IMR-90 (cell line): ENCODE results near the gene LSMEM2. TPM values are rescaled to one million over a fixed set of nuclear protein-coding genes. Genes with fewer than 3 reads are reported as not detected.
"Not testable (repeated sequence)": the region's sequence is repeated elsewhere in the genome, so short reads cannot be mapped to it uniquely, and the experiment has no call there.

Experiments used
- ATAC-seq: fragments of 200-7000 bp; cut with Tn5 transposase; 2 replicates; pipeline ENCODE4 v1.9.1; 2020; ENCODE audit warnings: low read depth, mild to moderate bottlenecking, moderate library complexity
- BruUV-seq: library from RNA; stranded (reverse); fragments of 400-500 nt; replicated peaks from 2 replicates; lab custom pipeline; 2021; lab: Mats Ljungman, UMichigan
- CTCF ChIA-PET: fragments of 300-600 bp; formaldehyde crosslinking; extraction: SDS; loops from one replicate; lab custom pipeline; 2021; ENCODE audit warnings: antibody characterized with exemption; lab: Yijun Ruan, JAX
- POLR2A ChIA-PET: fragments of 300-600 bp; sonication (Branson Sonifier 250); formaldehyde crosslinking; loops from one replicate; lab custom pipeline; 2022; ENCODE audit warnings: antibody characterized with exemption; ENCODE audit not compliant: unreplicated experiment; lab: Charles Lee
- DNase-seq: peaks from one replicate; pipeline ENCODE4 v3.0.0; 2013
- H2AFZ ChIP-seq: replicated peaks from 2 replicates; pipeline ENCODE3; 2013; ENCODE audit warnings: low read length, mild to moderate bottlenecking; ENCODE audit not compliant: poor library complexity
- H2AK5ac ChIP-seq: 2 replicates; pipeline ENCODE4 v1.6.1; 2013; ENCODE audit warnings: low read depth, low read length, inconsistent platforms
- H2AK9ac ChIP-seq: replicated peaks from 2 replicates; pipeline ENCODE3; 2013; ENCODE audit warnings: mild to moderate bottlenecking, low read depth, low read length, moderate library complexity; ENCODE audit not compliant: poor library complexity
- H2BK120ac ChIP-seq: 2 replicates; pipeline ENCODE4 v1.6.1; 2013; ENCODE audit warnings: low read depth, low read length, inconsistent platforms
- H2BK15ac ChIP-seq: 3 replicates; pipeline ENCODE4 v1.6.1; 2013; ENCODE audit warnings: low read depth, low read length, inconsistent platforms
- H2BK20ac ChIP-seq: 2 replicates; pipeline ENCODE4 v1.6.1; 2013; ENCODE audit warnings: low read depth, mild to moderate bottlenecking, inconsistent platforms, low read length, moderate library complexity
- H2BK5ac ChIP-seq: 2 replicates; pipeline ENCODE4 v1.6.1; 2013; ENCODE audit warnings: mild to moderate bottlenecking, low read depth, low read length, inconsistent platforms; ENCODE audit not compliant: poor library complexity, severe bottlenecking
- H3K14ac ChIP-seq: replicated peaks from 2 replicates; pipeline ENCODE4 v1.6.1; 2013; ENCODE audit warnings: low read depth, low read length, inconsistent platforms
- H3K18ac ChIP-seq: 2 replicates; pipeline ENCODE4 v1.6.1; 2013; ENCODE audit warnings: low read depth, low read length, control low read depth
- H3K23ac ChIP-seq: 2 replicates; pipeline ENCODE4 v1.6.1; 2013; ENCODE audit warnings: low read depth, low read length, inconsistent platforms
- H3K27ac ChIP-seq: 2 replicates; pipeline ENCODE4 v1.5.1; 2013; ENCODE audit warnings: mild to moderate bottlenecking, control low read depth, low read length; ENCODE audit not compliant: insufficient read depth
- H3K27me3 ChIP-seq: 2 replicates; pipeline ENCODE4 v1.6.1; 2013; ENCODE audit warnings: low read length; ENCODE audit not compliant: control insufficient read depth, insufficient read depth
- H3K36me3 ChIP-seq: 2 replicates; pipeline ENCODE4 v1.6.1; 2013; ENCODE audit warnings: low read length, mixed read lengths; ENCODE audit not compliant: control insufficient read depth, insufficient read depth
- H3K4ac ChIP-seq: 2 replicates; pipeline ENCODE4 v1.6.1; 2013; ENCODE audit warnings: low read depth, low read length, inconsistent platforms
- H3K4me1 ChIP-seq: 2 replicates; pipeline ENCODE4 v1.6.1; 2013; ENCODE audit warnings: low read length, mixed read lengths; ENCODE audit not compliant: control insufficient read depth, insufficient read depth
- H3K4me2 ChIP-seq: 2 replicates; pipeline ENCODE4 v1.6.1; 2013; ENCODE audit warnings: low read depth, mild to moderate bottlenecking, control low read depth, low read length, moderate library complexity
- H3K4me3 ChIP-seq: 2 replicates; pipeline ENCODE4 v1.5.1; 2013; ENCODE audit warnings: low read depth, mild to moderate bottlenecking, control low read depth, low read length, moderate library complexity; ENCODE audit not compliant: insufficient read depth
- H3K56ac ChIP-seq: 2 replicates; pipeline ENCODE4 v1.6.1; 2013; ENCODE audit warnings: low read length, inconsistent platforms; ENCODE audit not compliant: insufficient read depth; ENCODE audit errors: extremely low read depth
- H3K79me1 ChIP-seq, 2 experiments: 2 replicates each; pipeline ENCODE4 v1.6.1; 2013; ENCODE audit warnings: low read length in 2 of 2, inconsistent platforms in 1 of 2, low read depth in 1 of 2
- H3K9ac ChIP-seq: 2 replicates; pipeline ENCODE4 v1.6.1; 2013; ENCODE audit warnings: low read depth, low read length, control low read depth
- H3K9me1 ChIP-seq: 2 replicates; pipeline ENCODE4 v1.6.1; 2013; ENCODE audit warnings: low read length, inconsistent platforms; ENCODE audit not compliant: insufficient read depth
- H3K9me3 ChIP-seq: 2 replicates; pipeline ENCODE4 v1.6.1; 2013; ENCODE audit warnings: low read length; ENCODE audit not compliant: control insufficient read depth, insufficient read depth
- H4K20me1 ChIP-seq: 2 replicates; pipeline ENCODE4 v1.6.1; 2013; ENCODE audit warnings: low read length, inconsistent platforms; ENCODE audit not compliant: insufficient read depth
- H4K5ac ChIP-seq: 2 replicates; pipeline ENCODE4 v1.6.1; 2013; ENCODE audit warnings: mild to moderate bottlenecking, low read depth, low read length, control low read depth
- H4K8ac ChIP-seq, 2 experiments: 2 replicates each; pipeline ENCODE4 v1.6.1; 2013; ENCODE audit warnings: low read depth in 2 of 2, low read length in 2 of 2, control low read depth in 1 of 2, inconsistent platforms in 1 of 2
- H4K91ac ChIP-seq: 2 replicates; pipeline ENCODE4 v1.6.1; 2013; ENCODE audit warnings: low read depth, low read length, inconsistent platforms; ENCODE audit not compliant: insufficient read depth
- WGBS, 2 experiments: methylation state at CpG; one replicate each; pipeline versions ENCODE4 v1.1.5 to v1.1.7; 2013; ENCODE audit warnings: missing lambda C conversion rate in 2 of 2; ENCODE audit not compliant: insufficient read length in 1 of 2; ENCODE audit errors: extremely low coverage in 2 of 2; 5-methylcytosine and 5-hydroxymethylcytosine counted together
- dilution Hi-C: fragments of 300-500 bp; cut with HindIII; formaldehyde crosslinking; loops from one replicate; pipeline ENCODE4 v1.14.3; 2018; ENCODE audit warnings: low sequenced_read_pairs; ENCODE audit not compliant: unreplicated experiment
- in situ Hi-C: fragments of 300-500 bp; cut with MboI; formaldehyde crosslinking; loops from 3 replicates; pipeline ENCODE4 v1.14.3; 2019; ENCODE audit warnings: low sequenced_read_pairs, inconsistent platforms, mixed read lengths
- intact Hi-C: fragments of 100-400 bp; cut with micrococcal nuclease; formaldehyde crosslinking; loops from 2 replicates; pipeline ENCODE4 v1.10.0; 2022
- polyA plus RNA-seq, 3 experiments: library from polyadenylated mRNA; depleted of rRNA; stranded (reverse); fragments of >200 nt; gene quantifications; 2 replicates each; pipeline ENCODE4 v1.2.3, GENCODE V29; 2012; ENCODE audit warnings: low replicate concordance in 1 of 3
- total RNA-seq: library from RNA; depleted of rRNA; stranded (reverse); fragments of >200 nt; gene quantifications from 2 replicates; pipeline ENCODE4 v1.2.3, GENCODE V29; 2012

Gene LSMEM2
- total and polyA plus RNA-seq, 2 of the 4 experiments (the other 2 are of a cell fraction): under 0.01 TPM; not detected in 1

DNA sequence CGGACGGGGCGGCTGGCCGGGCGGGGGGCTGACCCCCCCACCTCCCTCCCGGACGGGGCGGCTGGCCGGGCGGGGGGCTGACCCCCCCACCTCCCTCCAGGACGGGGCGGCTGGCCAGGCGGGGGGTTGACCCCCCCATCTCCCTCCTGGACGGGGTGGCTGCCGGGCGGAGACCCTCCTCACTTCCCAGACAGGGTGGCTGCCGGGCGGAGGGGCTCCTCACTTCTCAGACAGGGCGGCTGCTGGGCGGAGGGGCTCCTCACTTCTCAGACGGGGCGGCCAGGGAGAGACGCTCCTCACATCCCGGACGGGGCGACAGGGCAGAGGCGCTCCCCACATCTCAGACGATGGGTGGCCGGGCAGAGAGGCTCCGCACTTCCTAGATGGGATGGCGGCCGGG lies 33.2 kb downstream of the LSMEM2 start:
- H3K79me1 ChIP-seq: peaks cover 3 to 17% of the 10 kb centered on the region in 2 experiments; a peak in 2 of 4 replicates
- in situ Hi-C loops, H3K56ac ChIP-seq, DNase-seq, H4K5ac ChIP-seq, H3K18ac ChIP-seq, H2BK120ac ChIP-seq, H3K23ac ChIP-seq, H3K27me3 ChIP-seq, intact Hi-C loops, H3K4me1 ChIP-seq, H4K91ac ChIP-seq, H2AFZ ChIP-seq, H3K27ac ChIP-seq, H3K14ac ChIP-seq, H3K4me2 ChIP-seq, CTCF ChIA-PET, H2AK9ac ChIP-seq, H2BK20ac ChIP-seq, H3K9me3 ChIP-seq, BruUV-seq, ATAC-seq, H3K9ac ChIP-seq, H2AK5ac ChIP-seq, dilution Hi-C loops, POLR2A ChIA-PET, H2BK5ac ChIP-seq, H2BK15ac ChIP-seq, H4K8ac ChIP-seq, H3K4me3 ChIP-seq, H3K4ac ChIP-seq: not testable (repeated sequence)
- H3K9me1 ChIP-seq: peaks cover 11% of the 10 kb centered on the region
- WGBS, 2 experiments: 100% methylated on average over 3 of the region's 32 CpGs; no CpG with 5 or more reads in 1 of the 2 experiments
- peaks cover 11% of the 10 kb centered on the region for H3K36me3 ChIP-seq
- 0 out of 2 replicates have a peak, but pooled peaks cover 11% of the 10 kb centered on the region for H4K20me1 ChIP-seq
